Fibroblast of peridontal ligament (primary cell): Measurements from ENCODE around the gene RGS5.
A peak's percentile ranks its signal among the peaks of the same experiment; 100 is the strongest.
"Not testable (repeated sequence)": the region's sequence is repeated elsewhere in the genome, so short reads cannot be mapped to it uniquely, and the experiment has no call there.

ENCODE experiments used
- DNase-seq: peaks from one replicate; pipeline ENCODE4 v3.0.0-alpha.2; 2010; ENCODE audit errors: extremely low read depth

The RGS5 gene, protein sequence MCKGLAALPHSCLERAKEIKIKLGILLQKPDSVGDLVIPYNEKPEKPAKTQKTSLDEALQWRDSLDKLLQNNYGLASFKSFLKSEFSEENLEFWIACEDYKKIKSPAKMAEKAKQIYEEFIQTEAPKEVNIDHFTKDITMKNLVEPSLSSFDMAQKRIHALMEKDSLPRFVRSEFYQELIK

DNA sequence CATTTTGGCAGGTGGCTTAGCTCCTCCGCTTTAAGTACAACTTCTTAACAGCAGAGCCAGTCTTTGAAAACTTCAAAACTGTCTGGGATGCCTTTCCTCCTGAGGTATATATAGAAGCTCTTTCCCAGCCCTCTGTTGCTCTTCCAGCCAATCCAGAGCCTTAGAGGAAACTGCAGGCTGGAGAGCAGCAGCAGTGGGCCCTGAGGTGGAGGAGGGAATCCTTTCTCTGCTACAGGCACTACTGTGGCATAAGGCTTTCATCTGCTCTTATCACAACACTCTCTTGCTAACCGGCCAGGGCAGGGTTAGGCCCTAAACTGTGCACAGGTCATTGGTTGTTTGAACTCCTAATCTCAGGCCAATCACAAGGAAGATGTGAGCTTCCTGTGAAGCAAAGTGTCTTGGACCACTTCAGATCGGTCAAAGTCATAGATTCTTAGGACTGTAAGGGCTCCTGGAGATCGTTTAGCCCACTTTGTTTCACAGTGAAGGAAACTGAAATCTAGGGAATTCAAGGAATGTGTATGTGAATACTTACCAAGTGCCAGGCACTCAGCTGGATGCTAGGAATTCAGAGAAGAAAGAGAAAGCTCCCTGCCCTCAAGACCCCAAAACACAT lies at the start of gene RGS5:
Gene RGS5, minus strand, starts transcription at position 84 of the 619 bp plus-strand sequence. Its CDS starts 81 bp downstream, at position 3.
- peak; percentile 34 for DNase-seq

DNA sequence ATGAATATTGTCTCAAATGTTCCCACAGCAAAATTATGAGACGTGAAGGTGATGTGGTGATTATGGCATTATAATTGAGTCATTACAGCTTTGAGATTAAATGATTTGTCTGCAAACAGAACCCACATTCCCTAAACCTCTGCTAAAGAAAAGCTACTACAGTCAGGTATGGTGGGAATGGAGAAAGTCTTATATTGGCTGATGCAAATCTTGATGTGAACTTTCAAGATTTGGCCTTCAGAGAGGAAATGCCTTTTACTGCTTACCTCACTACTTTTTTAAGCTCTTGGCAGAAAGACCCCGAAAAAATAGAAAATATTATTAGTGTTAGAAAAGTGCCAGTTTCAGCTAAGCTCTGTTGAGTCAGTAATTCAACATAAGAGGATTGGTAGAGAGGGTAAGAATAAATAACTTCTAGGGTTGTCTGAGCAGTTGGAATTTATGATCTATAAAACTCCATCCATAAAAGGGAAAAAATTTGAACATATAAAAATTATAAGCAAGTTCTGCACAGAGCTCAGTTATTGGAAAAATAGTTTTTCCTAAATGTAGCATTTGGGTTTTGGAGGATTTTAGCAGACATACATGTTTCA lies 47.8 kb upstream of the RGS5 start:
- no peak for DNase-seq

DNA sequence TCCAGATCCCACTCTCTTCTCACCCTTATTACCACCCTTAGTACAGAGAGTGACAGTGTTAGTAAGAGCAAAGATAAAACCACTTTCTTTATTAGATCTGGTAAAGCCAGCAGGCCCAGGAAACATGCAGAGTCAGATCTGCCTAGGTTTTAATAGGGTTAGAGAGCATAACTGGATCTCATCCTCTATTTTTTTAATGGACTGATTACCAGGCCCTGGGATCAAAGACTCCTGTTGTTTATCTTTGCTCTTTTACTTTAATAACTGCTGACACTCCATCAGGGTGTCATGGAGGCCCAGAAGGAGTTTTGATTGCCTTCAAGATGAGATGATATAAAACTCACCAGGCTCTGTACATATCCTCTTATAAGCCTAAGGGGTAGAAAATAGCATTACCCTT lies 45.3 kb upstream of the RGS5 start:
- DNase-seq: no peak

DNA sequence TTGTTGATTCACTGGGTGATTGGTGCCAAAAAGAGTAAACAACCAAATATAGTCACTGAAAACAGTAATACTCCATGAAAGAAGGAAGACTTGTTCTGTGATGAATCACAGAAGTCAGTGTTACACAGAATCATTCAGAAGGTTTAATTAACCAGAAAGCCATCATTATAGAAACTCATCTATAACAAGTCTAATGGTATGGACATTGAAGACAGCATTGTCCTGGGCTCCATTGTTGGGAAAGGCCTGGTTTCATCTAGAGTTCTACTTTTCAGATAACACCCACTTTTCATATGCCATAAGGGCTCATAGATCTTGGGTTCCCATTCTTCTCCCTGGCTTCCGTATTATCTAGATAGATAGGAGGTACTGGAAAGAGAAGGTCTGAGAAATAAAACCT lies 41.9 kb upstream of the RGS5 start:
- not testable (repeated sequence) for DNase-seq

DNA sequence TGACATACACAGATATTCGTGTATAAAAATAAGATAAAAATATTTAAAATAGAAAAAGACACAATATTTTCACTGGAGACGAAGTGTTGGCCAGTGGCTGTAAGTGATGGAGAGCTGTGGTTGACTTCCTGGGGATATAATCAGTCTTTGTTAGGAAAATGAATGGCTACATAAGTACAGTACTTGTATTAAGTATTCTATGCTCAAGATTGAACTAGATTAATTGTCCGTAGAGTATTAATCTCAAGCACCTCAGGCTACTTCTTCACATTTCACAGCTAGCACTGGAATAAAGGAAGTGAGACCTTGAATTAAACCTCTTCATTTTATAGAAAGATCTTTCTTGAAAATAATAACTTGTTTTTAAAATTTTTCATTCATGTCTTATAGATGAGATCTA lies 39.0 kb upstream of the RGS5 start:
- DNase-seq: no peak

DNA sequence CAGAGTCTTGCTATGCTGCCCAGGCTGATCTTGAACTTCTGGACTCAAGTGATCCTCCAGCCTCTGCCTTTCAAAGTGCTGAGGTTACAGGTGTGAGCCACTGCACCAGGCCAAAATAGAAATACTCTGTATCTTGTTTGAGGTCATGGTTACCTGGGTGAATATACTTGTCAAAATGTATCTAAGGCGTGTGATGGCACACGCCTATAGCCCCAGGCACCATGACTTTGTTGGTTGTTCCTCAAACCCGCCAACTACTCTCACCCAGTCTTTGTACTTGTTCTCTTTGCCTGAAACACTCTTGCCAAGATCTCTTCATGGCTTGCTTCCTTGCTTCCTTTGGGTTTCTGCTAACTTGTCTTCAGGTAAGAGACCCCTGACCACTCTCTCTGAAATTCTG lies 38.0 kb upstream of the RGS5 start:
- DNase-seq: no peak

DNA sequence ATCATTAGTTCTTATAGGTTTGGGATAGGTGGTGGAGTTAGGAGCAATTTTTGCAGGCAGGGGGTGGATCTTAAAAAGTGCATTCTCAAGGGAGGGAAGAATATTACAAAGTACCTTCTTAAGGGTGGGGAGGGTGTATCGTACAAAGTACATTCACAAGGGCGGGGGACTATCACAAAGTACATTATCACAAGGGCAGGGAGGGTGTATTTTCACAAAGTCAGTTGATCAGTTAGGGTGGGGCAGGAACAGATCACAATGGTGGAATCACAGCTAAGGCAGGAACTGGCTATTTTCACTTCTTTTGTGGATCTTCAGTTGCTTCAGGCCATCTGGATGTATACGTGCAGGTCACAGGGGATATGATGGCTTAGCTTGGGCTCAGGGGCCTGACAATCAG lies 30.9 kb upstream of the RGS5 start:
- DNase-seq: not testable (repeated sequence)

DNA sequence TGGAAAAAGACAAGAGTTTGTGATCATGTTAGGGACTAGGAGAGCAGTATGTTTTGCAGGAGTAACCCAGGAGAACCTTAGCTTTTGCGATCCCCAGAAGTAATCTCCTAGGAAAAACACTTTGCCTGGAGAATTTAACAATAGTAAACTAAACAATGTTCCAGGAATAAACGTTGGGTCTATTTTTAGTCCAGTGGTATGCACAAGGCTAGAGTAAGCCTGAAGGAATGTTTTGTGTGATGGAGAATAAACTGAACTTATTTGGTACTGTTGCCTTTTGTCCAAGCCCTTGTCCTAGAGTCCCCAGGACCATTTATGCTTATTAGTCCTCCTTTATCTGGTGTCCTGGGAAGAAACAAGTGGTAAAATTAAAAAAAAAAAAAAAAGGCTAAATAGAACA lies 28.7 kb upstream of the RGS5 start:
- DNase-seq: peak; percentile 79

DNA sequence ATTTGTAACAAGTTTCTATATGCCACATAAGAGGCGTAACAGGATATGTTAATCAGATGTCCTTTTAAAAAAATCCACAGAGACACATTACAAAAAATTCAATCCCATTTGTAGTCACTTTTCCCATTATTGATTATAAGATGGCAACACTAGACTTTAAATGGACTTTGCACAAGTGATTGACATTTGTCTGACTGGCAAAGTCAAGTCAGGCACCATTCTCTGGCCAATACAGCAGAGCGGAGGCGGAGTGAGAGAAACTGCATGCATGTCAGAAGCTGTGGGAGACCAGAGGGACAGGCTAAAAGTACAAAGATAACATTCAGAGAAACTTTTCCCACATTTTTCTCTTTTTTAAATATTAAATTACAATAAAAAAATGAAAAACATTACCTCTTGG lies 28.1 kb upstream of the RGS5 start:
- DNase-seq: peak; percentile 11

DNA sequence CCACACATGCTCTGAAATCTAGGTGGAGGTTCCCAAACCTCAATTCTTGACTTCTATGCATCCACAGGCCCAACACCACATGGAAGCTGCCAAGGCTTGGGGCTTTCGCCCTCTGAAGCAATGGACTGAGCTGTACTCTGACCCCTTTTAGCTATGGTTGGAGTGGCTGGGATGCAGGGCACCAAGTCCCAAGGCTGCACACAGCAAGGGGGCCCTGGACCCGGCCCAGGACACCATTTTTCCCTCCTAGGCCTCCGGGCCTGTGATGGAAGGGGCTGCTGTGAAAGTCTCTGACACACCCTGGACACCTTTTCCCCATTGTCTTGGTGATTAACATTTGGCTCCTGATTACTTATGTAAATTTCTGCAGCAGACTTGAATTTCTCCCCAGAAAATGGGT lies 25.6 kb upstream of the RGS5 start:
- DNase-seq: not testable (repeated sequence)

DNA sequence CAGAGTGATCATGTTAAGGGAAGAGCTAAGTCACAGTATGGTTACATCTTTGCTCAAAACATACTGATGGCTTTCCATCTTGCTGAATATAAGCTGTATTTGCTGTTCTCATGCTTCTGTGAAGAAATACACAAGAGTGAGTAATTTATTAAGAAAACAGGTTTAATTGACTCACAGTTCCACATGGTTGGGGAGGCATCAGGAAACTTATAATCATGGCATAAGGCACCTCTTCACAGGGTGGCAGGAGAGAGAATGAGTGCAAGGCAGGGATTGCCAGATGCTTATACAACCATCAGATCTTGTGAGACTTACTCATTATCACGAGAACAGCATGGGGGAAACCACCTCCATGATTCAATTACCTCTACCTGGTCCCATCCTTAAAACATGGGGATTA lies 24.4 kb upstream of the RGS5 start:
- no peak for DNase-seq

DNA sequence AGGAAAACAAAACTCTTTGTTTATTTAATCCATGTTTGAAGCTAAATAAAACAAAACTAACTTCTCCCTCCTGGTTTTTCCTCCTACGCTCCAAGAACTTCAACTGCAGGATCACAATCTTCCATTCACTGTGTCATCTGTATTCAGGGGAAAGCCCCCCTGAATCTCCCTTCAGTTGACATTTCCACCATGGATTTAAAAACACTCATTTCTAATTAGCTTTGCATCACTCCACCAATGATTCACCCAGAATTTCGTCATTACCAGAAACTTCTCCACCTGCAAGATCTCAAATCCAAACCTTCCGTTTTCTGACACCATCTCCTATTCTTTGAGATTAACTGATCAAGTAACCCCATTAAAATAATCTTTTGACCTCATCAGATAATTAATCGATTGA lies 10.9 kb upstream of the RGS5 start:
- DNase-seq: peak; percentile 21

DNA sequence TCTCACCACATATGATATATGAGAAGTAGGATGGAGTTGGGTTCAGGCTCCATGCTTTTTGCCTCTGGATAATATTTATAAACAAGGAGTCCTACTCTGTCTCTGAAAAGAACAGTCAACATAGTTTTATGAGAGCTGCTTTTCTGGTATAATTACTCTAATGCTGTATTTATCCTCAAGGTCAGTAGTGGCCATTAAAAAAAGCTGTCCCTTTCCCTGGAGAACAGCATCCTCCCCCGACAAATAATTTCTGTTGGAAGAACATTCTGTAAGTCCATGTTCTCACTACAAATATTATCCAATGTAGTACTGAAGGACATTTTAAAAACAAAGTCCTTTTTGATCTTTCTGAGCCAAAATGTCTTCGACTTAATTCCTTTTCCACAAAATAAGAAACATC lies 9.0 kb upstream of the RGS5 start:
- no peak for DNase-seq

DNA sequence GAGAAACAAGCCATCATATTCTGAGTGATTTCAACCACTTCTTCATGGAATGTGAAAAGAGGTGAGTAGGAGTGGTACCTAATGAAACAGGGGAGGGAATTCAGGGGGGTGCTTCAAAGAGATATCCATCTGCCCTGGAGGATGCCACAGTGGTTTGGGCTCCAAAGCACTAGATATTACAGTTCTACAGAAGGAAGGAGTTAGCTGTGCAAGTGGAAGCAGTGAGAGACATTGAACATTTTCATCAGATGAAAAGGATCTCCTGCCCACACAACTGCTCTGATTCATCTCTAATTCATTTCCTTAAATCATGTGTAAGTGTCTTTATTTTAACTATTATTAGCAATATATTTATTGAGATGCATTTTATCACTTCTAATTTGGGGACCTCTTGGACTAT lies 2.8 kb upstream of the RGS5 start:
- DNase-seq: no peak

DNA sequence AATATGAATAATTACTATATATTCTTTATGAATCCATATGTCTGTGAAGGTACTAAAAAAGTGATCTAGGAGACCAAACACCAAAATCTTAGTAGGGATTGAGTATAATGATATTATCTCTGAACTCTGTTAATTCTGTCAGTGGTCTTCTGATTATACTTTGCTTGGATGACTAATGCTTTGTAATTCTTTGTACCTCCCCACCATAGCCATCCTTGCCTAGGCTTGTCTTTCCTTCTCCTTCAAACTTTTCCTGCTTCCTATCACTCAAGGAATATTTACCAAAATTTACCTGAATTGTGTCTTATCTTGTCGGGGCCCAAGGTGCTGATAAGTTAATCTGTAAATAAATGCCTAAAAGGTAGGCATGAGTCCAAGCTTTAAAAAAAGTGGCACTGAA lies 845 bp upstream of the RGS5 start:
- peak; percentile 2 for DNase-seq

DNA sequence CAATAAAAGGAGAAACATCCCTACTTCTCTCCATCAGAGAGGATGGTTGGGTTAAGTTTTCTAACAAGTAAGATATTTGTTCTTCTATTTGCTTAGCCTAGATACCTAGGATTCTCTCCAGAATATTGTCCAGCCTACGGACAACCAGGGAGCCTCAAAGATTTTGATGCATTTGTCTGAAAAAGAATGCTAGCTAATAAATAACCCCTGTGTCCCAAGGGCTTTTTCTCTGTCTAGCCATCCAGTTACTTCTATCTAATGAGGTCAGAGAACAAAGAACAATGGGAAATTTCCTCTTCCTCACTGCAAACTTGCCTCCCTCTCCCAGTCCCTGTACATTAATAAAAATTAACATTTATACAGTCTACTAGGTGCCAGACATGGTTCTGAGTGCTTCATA lies 810 bp downstream of the RGS5 start:
- DNase-seq: no peak

DNA sequence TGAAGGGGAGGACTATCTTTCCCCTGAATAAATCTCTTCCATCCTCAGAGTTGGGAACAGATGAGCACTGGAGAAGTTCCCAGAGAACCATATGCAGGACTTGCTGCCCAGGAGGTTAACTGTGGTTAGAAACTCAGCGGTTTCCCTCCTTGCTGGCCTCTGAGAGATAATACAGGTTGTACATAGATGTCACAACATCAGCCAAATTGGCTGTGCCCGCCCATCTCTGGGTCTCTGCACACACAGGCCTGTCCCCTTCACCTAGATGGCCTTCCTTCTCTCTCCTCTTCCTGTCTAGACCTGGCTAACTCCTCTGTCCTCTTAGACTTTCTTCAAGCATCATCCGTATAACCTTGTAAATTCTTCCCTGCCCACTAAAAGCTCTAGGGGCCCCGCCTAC lies 5.7 kb downstream of the RGS5 start:
- no peak for DNase-seq

DNA sequence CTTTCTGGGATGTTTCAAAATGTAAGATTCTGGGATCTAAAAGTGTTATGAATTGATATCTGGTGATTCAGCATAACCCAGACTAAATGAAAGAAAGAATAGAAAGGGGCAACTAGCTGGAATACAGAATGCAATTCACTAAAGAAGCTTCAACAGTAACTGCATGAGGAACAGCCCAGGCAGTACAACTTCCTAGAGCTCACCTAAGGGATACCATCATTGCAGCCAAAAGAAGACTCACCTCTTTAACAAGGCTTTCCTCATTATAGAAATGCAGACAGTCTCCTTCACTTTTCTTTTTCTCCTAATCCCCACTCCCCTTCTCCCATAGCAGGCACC lies 6.3 kb downstream of the RGS5 start:
- no peak for DNase-seq

DNA sequence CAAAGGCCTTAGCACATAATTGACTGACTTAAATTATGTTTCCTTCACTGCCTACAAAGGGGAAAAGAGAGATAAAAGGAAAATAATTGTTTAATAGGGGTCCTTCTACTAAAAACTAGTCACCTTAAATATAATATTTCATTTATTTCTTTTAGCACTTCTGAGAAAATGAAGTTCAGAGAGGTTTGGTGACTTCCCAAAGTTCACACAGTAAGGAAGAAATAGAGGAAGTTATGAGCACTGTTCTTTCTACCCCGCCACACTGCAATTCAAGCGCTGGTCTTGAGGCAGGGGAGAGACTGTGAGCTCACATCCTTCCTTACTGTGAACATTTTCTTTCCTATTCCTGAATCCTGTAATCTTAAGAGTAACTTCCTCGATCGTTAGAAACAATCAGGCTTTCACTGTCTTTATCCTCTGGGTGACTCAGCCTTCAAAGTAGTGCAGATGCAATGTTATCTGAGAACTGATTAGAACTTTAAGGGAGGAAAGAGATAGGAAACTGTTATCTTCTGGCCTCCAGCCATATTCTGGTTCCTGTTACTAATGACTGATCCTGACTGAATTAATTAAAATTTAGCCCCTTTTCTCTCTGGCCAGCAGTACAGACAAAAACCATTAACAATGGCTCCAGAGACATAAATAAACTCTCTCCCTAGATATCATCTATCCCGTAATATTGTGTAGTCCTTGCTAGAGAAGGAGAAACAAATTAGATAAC lies 6.8 kb downstream of the RGS5 start:
- DNase-seq: no peak

DNA sequence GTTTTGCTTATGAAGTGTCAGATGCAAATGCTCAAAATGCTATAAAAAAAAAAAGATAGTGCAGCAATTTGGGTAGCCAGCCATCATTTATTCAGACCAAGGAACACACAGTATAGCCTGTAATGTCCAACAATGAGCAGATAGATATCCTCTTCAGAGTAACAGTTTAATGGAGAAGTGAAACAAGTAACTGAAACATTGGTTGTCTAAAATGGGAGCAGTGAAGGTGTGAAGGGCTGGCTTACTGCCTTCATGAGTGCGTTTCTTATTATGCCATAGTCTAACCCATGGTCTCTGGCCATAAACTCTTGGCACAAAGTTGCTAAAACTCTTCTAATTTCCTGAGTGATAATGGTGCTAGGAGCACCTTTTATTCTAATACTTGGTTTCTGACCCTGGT lies 11.4 kb downstream of the RGS5 start:
- DNase-seq: no peak

DNA sequence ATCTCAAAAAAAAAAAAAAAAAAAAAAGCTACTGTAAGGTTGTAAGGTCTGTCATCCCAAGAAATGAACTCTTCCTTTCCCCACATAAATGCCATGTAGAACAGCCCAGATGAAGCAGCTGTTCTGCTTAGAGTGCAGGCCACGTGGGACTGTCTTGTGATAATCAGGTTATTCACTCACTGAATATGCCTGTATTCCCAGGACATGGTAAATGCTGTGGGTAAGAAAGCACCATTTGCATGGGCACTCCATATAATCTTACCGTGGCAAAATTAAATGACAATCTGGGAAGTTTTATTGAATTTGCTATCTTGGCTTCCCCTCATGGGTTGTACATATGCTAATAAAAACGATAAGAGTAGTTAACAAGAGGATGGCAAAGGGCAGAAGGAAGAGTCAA lies 13.8 kb downstream of the RGS5 start:
- no peak for DNase-seq

DNA sequence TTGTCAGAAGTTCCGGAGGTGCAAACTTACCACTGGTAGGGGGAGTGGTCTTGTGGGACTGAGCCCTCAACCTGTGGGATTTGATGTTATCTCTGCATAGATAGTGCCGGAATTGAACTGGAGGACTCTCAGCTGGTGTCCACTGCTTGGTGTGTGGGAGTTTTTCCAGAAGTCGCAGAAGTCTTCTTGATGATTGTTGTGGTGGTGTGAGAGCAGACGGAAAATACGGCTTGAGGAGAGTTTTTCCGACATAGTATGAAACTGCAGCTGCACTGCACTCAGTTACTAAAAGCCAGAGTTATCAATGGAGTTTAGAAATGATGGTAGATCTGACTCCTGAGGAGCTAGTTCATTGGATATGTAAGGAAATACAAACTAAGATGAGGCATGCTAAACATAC lies 14.9 kb downstream of the RGS5 start:
- DNase-seq: no peak

DNA sequence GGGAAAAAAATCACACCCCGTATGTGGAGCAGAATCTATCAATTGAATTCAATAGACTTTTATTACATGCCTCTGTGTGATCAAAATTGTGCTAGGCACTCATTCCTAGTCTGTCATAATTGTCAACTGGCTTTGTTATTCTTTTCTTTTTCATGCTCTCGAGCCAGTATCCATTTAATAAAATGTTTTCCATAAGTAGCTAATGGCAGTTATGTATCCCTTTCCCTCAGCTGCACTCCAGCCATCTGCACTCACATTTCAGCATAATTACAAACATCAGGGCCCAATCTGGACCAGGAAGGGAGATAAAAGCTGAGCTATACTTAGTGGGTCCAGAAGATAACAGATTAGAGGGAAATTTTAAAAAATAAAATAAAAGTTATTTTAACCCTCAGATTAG lies 15.9 kb downstream of the RGS5 start:
- DNase-seq: no peak
